NCI-H2196 (cell line): ENCODE results near the gene PDE4D.

Source experiments
- DNase-seq: peaks from one replicate; lab custom pipeline; 2025; ENCODE audit not compliant: unreplicated experiment; lab: John Stamatoyannopoulos, UW

The PDE4D gene

DNA sequence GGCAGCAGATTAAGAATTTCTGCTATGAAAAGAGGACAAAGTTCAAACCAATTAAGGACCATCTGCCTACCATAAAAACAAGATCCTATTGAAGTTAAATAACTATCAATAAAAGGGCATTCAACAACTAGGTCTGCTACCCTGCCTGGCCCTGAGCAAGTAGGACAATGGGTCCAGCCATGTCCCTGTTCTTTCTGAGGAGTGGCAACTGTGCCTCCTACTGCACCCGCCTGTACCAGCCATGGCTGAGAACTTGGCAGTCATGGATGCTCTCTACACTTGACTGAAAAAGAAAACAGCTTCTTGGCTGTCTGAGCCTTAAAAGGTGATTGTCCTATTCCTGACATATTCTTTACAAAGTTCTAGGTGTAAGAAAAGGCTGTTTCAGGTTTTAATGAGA is 652.4 kb downstream of the PDE4D start:
- no peak for DNase-seq

DNA sequence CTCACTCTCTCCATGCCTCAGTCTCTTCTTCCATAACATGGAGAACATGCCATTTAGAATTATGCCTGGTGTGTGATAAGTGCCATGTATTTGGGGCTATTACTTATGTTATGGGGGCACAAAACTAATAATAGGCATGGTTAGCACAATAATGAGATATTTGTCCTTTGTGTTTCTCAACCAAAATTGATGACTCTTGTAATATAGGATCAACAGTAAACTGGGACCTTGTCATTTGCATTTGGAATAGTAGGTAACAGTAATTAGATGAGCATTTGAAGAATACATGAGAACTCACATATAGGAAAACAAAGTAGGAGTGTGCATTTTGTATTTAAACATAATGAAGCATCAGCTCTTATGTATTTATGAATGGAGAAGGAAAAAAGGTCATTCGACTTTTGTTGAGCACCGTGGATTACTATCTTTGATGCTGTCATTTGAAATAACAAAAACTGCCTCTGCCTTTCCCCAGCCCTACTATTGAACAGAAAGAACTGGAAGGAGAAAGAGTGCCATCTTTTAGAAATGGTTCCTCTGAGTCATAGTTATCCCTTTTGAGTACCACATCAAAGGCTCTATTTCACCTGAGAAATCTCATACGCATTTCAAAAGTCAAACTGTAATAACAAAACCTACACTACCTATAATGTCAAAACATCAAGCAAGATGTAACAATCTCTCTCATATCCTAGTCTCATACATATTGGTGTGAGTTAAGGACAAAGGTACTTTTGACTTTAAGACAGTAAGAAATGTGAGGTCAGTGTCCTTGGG is 655.2 kb downstream of the PDE4D start:
- DNase-seq, result no peak

DNA sequence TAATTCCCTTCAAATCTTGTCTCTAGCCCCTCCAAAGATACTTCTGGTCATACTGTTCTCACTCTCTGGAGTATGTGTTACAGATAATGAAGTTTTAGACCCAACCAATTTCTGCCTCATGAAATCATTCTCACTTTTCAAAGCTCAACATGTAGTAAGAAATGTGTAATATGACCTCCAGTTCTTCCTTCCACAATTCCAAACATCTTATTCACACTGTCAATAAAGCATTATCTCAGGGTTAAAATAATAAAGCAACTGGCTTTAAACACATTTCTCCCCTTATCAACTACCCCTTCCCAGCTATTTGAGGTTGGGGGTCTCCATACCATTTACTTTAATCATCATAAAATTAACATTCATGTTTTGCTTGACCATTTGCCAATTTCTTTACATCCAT is 656.5 kb downstream of the PDE4D start:
- no peak for DNase-seq

DNA sequence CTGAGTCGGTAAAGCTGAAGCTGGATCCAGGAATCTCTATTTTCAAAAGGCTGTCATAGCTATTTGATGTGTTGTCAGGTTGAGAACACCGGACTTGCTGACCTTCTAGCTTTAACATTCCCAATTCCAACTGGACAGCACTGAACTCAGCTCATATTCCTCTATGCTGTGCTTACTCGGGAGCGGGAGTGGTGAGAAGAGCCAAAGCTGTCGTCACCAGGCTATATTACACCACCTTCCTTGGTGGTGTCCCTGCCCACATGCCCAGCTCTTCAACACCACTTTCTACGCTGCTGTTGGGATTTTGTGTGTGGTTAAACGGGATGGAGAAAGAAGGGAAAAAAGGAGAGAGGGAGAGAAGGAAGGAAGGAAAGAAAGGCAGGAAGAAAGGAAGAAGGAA is 657.1 kb downstream of the PDE4D start:
- no peak for DNase-seq

- DNase-seq, result no peak
These were observed 659.3 kb downstream of the PDE4D start for GRCh38 chr5:59234236-59234635.

DNA sequence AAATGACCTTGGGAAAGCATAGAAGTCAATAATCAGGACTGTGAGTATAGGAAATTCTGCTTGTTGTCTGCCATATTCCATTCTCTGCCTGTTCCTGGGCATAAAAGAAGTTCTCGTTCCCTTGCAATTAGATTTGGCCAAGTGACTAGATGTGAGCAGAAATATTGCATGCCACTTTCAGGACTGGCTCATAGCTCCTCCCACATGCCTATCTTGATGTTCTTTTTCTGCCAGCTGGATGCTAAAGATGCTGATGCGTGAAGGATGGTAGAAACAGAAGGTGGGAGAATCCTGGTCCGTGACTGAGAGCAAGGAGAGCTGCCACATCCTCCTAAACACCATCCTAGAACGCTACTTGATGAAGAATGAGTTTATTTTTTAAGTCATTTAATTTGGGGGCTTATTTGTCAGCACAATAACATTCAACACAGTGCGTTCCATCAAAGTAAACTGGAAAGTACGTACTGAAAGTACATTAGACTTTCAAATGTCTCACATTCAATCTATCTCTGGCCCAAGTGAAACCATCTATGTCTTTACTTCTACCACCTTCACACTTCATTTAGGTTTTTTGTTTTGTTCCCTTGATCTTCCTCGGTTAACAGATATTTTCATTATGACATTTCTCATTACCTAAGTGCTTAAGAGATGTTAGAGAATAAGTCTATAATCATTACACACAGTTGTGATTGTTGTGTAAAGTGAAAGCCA is 662.1 kb downstream of the PDE4D start:
- no peak for DNase-seq

DNA sequence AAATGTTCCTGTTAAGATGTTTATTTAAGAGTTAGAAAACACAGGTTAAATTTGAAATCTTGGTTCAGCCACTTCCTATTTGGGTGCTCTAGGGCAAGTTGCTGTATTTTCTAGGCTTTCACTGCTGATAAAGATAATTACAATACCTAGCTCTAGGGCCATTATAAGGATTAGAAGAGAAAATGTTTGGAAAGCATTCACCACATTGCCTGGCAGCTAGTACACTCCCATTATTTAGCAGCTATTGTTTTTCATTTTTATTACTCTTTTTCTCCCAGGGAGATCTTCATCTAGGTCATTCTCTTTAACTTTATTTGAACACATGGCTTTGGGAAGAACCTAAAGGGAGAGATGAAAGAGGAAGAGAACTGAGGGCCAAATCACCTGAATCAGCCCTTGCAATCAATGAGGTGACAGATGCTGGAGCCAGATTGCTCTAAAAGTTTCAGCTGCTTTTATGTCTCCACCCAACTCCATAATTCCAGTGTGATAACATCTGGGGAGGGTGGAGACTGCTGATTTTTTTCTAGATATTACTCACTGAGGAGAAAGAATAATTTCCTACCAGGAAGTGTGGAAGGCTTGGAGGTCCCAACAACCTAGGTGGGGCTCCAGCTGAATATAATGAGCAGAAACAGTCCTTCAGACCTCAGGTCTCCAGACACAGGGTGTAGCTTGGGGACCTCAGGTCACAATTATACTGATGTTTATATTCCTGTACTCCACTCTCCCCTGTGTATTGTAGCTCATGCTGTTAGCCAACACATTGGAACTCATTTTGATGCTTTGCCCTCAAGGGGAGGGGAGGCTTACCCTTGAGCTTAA is 670.6 kb downstream of the PDE4D start:
- no peak for DNase-seq

- no peak for DNase-seq
These were observed 671.8 kb downstream of the PDE4D start for GRCh38 chr5:59221769-59222168.

GRCh38 chr5:59218424-59219045 is 675.0 kb downstream of the PDE4D start:
- DNase-seq, result no peak

DNA sequence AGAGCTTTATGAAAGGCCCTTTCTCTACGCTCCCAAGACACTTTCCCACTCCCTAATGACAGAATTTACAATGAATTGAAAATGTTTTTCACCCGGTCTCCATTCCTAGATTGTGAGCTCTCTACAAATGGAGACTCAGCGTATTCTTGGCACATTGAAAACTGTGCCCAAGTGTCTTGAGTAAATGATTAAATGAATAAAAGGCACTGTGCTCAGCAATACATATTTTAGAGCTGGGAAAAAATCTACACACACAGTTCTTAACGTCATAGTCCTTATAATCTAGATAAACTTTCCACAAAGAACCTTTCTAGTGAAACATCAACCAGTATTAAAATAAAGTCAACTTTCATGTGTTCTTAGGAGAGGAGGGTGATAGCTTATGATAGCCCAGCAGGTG is 676.7 kb downstream of the PDE4D start:
- no peak for DNase-seq

DNA sequence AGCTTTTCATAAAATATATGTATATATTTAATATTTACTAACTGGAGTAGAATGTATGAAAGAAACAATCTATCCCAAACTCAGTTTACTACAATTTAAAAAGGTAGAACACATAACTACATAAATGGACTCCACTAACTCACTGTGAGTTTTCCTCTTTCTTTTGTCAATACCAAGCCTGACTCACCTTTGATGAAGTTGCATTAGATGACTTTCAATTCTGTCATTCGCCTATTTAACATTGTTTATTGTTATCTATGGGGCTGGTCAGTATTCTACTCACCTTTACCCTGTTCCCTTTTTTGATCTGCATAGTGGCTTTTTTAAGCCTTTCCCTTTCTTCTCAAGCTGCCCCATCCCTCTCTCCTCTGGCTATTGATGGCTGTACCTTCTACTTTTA is 680.9 kb downstream of the PDE4D start:
- DNase-seq, result no peak

GRCh38 chr5:59209758-59210359 is 683.7 kb downstream of the PDE4D start:
- no peak for DNase-seq

DNA sequence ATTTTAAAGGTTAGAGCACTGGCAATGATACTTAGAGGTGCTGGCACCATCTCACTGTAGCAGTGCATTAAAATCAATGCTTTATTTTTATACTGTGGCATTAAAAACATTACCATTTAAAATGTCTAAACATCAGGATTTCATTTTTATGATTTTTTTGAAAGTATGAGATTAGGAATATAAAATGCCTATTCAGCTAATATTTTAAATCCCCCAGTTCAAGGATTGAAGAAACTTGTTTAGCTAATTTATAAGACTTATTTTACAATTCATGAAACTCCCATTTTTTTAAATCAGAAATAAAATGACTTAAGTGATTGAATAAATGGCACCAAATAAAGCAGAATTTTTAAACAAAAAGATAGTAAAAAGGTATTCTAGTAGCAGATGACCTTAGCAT is 685.1 kb downstream of the PDE4D start:
- DNase-seq, result no peak

GRCh38 chr5:59207401-59207800 is 686.1 kb downstream of the PDE4D start:
- DNase-seq, result no peak

DNA sequence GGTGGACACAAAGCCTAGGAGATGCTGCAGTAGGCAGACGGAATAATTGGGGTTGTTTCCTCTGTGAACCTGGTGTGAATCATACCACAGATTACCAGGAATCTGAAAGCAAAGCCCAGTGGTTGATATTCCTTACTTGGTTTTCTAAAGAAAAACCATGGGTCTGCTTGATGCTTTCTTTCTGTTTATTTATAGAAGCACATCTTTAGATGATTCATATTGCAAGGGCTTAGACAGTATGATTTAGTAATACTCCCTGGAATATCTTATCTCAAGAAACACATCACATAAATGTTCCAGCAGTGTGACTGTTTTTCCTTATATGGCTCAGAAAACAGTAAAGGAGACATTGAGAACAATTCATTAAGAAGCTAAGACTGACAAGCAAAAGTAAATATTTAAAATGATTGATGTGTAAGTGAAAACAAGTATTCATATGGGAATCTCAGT is 687.4 kb downstream of the PDE4D start:
- no peak for DNase-seq

DNA sequence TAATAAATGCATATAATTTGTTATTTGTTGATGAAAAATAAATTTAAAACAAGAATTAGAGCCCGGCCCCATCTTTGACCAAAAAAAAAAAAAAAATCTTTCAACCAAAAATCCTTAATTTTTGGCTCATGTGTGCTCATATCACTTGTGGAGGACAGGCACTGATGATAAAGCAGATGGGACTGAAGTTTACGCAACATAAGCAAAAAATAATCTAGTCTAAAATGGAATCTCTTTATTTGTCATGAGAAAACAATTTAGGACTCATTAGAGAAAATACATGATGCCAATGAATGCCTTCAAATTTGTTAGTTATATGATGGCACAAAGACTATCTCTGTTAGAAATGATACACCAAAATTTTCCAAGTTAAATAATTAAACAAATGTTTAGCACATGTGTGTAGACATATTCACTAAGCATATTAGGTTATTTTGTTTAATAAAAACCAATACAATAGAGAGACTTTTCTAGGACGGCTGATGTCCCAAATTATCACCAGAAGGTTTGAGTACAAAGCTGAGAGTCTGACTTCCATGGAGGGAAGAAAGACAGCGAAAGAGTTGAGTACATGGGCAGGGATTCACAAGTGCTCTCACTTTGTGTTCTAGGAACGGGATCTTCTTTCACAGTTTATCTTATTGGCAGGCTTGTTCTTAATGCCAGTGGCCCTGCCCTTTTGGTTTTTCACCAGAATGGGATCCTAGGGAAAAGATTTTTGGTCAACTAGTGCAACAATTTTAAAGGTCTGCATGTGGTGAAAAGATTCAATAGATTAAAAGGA is 689.2 kb downstream of the PDE4D start:
- DNase-seq, result no peak

- no peak for DNase-seq
These were observed 693.7 kb downstream of the PDE4D start for GRCh38 chr5:59199868-59200267.

DNA sequence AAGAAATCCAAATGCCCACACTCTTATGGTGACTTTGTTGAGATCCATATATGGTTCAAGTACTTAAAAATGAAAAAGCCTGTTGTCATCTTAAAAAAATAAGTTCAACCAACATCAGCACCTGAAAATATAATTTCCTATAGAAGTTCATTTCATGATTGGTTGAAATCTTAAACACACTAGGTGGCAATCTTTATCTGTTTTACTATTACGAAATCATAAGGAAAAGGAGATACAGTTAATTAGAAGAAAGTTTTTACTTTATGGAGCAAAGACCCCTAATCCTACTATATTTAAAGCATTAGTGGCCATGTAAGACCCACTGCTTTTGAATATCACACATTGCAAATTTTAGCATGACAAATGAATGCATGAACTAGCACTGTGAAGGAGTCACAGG is 694.7 kb downstream of the PDE4D start:
- no peak for DNase-seq

GRCh38 chr5:59198365-59198764 is 695.2 kb downstream of the PDE4D start:
- DNase-seq, result no peak

- DNase-seq, result no peak
These were observed 695.6 kb downstream of the PDE4D start for GRCh38 chr5:59197911-59198310.
